Measurements from ENCODE around the gene RAB3IL1.
"Not testable (repeated sequence)": the region's sequence is repeated elsewhere in the genome, so short reads cannot be mapped to it uniquely, and the experiment has no call there.

Gene RAB3IL1

DNA sequence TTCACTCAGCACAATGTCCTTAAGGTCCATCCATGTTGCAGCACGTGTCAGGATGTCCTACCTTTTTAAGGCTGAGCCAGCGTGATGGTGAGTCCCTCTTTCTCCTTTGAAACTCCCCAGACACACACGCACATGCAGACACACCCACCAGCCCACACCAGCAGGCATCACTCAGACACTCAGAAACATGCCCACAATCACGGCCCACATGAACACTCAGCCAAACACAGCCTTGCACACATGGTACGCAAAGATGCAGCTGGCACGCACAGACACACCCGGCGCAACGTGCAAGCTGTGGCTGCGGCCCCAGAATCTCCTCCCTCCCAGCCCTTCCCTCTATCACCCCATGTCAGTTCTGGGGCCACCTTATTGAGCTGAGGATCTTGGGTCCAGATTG, 34.0 kb downstream of the RAB3IL1 start:
- no peak for TF ChIP-seq ZNF274 (IDR thresholded peaks at IDR 0.05; ENCODE audit: low read depth, low read length)
- H3K4me3 ChIP-seq (ENCODE audit: low read length) = no peak overlapping the region

DNA sequence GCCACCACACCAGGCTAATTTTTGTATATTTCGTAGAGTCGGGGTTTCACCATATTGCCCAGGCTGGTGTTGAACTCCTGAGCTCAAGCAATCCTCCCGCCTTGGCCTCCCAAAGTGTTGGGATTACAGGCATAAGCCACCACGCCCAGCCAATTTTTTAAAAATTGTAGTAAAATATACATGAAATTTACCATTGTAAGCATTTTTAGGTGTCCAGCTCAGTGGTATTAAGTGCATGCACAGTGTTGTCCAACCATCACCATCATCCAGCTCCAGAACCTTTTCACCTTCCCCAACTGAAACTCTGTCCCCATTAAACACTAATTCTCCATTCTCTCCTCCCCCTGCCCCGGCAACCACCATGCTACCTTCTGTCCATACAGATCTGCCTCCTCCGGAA, 34.5 kb downstream of the RAB3IL1 start:
- no peak overlapping the region for H3K4me3 ChIP-seq (ENCODE audit: low read length)
- no peak for TF ChIP-seq ZNF274 (IDR thresholded peaks at IDR 0.05; ENCODE audit: low read depth, low read length)

DNA sequence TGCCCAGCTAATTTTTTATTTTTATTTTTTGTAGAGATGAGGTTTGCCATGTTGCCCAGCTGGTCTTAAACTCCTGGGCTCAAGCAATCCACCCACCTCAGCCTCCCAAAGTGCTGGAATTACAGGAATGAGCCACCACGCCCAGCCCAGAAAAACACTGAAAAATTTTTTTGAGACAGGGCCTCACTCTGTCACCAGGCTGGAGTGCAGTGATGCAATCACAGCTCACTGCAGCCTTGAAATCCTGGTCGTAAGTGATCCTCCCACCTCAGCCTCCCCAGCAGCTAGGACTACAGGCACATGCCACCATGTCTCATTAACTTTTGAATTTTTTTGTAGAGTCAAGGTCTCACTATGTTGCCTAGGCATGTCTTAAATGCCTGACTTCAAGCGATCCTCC, 35.1 kb downstream of the RAB3IL1 start:
- H3K4me3 ChIP-seq (ENCODE audit: low read length) = not testable (repeated sequence)

DNA sequence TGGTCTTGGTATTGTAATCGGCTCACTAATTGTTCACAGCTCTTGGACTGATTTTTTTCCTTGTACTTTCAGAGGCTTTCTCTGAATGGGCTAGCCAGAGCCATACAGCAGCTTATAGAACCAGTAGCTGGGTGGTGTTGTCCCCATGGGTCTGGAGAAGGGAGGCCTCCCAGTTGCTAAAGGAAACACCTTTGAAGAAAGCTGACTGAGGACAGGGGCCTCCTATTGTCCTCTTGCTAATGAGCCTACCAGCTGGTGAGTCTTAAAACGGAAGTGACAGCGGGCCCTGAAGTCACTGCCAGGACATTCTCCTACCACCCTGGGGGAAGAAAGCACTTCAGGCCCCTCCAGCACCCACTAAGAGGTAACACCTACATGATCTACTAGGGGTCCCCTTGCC, 36.0 kb downstream of the RAB3IL1 start:
- H3K4me3 ChIP-seq (ENCODE audit: low read length) = no peak overlapping the region
- no peak for TF ChIP-seq ZNF274 (IDR thresholded peaks at IDR 0.05; ENCODE audit: low read depth, low read length)

DNA sequence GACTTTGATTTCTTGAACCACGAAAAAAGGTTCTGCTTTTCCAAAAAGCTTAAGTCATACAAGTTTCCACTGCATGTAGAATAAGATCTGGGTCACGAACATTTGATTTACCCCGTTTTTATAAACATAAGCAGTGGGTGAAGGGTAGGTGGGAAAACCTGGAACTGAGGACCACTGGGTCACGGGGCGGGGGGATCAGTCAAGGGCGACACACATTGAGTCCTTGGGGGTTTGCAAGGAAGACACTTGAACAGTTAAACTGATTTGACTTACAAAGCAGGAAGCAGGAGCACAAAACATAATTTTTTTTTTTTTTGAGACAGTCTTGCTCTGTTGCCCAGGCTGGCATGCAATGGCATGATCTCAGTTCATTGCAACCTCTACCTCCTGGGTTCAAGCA, 36.9 kb downstream of the RAB3IL1 start:
- TF ChIP-seq ZNF274 (IDR thresholded peaks at IDR 0.05; ENCODE audit: low read depth, low read length) = no peak
- no peak overlapping the region; the same call in 1 of the 2 replicates for H3K4me3 ChIP-seq (ENCODE audit: low read length)

DNA sequence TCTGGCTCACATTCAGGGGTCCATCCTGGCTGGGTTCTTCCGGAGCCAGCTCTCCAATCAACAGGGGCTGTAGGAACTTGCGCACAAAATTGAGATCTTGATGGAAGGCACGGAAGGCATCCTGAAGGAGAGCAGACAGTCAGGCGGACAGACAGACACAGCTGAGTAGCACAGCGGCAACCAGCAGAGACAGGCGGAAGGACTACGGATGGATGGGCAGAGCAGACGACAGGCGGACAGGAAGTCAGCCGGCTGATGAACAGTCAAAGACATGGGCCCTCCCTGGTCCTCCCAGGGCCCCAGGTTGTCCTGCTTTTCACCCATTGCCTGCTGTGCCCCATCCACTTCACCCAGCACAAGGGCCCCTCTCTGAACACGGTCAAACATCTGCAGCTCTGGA, 37.3 kb downstream of the RAB3IL1 start:
- TF ChIP-seq ZNF274 (IDR thresholded peaks at IDR 0.05; ENCODE audit: low read depth, low read length) = no peak
- H3K4me3 ChIP-seq (ENCODE audit: low read length) = no peak overlapping the region; the same call in 1 of the 2 replicates

DNA sequence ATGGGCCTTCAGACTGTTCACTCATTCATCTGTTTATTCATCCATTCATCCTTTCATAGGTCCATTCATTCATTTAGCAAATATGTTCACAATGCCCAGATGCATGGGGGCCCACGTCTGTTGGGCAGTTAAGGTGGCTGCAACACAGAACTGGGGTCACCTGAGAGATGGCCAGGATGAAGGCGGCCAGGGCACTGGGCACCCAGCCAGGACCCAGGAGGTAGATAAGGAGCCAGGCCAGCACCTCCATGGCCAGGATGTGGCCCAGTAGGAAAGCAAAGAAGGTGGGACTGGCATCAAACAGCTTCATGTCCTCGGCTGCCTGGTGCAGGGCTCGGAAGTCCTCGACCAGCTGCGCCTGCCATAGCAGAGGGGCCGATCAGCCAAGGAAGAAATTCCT, 38.2 kb downstream of the RAB3IL1 start:
- TF ChIP-seq ZNF274 (IDR thresholded peaks at IDR 0.05; ENCODE audit: low read depth, low read length) = no peak
- no peak overlapping the region for H3K4me3 ChIP-seq (ENCODE audit: low read length)

DNA sequence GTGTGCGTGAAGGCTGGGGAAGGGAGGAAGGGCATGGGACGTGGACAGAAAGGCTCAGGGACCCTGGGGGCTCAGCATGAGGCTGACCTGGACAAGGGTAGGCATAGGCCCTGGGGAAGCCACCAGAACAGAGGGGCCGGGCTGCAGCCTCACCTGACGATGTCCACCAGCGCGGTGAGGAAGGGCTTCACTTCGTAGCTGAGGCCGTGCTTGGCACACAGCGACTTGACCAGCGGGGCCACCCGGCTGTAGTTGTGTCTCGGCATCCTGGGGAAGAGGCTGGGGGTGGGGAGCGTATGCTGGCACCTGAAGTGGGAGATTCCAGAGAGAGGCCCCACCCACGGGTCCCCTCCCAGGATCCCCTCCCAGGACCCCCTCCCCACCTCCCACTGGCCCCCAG, 41.7 kb downstream of the RAB3IL1 start:
- no peak for TF ChIP-seq ZNF274 (IDR thresholded peaks at IDR 0.05; ENCODE audit: low read depth, low read length)
- no peak overlapping the region for H3K4me3 ChIP-seq (ENCODE audit: low read length)

DNA sequence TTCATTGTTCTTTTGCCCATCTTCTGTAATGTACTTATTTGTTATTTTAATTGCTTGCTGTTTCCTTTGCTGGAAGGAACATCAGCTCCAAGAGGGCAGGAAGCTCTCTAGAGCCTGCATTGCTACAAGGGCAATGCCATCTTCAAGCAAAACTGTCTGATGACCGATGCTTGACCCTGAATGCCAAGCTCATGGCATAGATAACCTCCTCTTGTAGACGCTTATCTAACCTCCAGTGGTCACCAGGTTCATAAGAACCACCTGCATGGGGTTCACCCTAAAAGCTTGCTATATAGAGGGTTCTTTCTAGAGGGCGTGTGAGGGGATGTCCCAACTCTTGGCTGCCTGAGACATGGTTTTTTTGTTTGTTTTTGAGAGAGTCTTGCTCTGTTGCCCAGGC, 42.5 kb downstream of the RAB3IL1 start:
- TF ChIP-seq ZNF274 (IDR thresholded peaks at IDR 0.05; ENCODE audit: low read depth, low read length) = no peak

DNA sequence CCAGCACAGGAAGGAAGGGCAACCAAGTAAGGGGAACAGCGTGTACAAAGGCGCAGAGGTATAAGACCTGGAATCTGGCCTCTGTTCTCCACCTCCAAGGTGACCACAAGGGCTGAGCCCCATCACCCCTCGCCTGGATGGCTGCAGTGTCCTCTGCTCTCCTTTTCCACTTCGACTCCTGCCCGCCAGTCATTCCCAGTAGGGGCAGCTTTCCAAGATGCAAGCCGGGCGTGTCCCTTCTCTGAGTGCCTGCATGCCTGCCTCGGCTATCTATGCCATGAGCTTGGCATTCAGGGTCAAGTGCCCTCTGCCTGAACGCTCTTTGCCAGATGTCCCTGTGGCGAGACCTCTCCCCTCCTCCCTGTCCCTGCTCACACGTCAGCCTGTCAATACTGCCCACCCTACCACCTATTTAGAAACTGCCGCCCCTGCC, 43.0 kb downstream of the RAB3IL1 start:
- no peak for TF ChIP-seq ZNF274 (IDR thresholded peaks at IDR 0.05; ENCODE audit: low read depth, low read length)
- H3K4me3 ChIP-seq (ENCODE audit: low read length) = no peak overlapping the region

More for the DNA sequence above, 42.5 kb downstream of the RAB3IL1 start:
- no peak overlapping the region for H3K4me3 ChIP-seq (ENCODE audit: low read length)

DNA sequence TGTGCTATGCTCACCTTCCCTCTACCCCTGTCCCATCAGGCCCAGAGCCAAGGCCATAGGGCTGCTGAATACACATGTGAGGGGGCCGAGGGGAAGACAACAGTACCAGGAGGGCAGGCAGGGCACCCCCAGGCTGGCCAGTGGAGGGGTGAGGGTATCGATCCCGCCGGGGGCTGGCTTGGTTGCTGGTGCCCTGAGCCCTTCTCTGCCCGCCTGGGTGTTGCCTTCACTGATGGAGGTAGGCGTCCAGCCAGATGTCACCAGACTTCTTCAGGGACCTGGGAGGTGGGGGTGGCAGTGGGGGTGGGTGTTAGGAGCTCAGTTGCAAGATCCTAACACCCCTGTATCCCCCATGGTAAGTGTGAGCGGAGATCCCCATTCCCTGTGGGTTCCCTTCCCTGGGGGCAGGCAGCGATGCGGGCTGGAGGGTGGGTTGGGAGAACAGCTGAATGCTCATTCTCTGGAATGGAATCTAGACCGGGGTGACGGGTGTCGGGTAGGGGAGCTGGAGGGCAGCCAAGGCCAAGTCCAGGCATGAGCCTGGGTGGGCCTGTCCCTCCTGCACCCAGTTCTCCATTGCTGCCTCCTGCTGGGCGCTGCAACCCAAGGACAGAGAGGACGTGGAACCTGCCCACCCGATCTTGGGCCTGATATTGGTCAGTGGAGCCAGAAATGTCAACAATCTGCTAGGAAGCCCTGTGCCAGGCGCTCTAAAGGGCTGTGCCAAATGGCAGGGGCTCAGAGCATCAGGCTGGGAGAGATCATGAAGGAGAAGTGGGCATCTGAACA, 43.6 kb downstream of the RAB3IL1 start:
- no peak overlapping the region for H3K4me3 ChIP-seq (ENCODE audit: low read length)
- TF ChIP-seq ZNF274 (IDR thresholded peaks at IDR 0.05; ENCODE audit: low read depth, low read length) = no peak

DNA sequence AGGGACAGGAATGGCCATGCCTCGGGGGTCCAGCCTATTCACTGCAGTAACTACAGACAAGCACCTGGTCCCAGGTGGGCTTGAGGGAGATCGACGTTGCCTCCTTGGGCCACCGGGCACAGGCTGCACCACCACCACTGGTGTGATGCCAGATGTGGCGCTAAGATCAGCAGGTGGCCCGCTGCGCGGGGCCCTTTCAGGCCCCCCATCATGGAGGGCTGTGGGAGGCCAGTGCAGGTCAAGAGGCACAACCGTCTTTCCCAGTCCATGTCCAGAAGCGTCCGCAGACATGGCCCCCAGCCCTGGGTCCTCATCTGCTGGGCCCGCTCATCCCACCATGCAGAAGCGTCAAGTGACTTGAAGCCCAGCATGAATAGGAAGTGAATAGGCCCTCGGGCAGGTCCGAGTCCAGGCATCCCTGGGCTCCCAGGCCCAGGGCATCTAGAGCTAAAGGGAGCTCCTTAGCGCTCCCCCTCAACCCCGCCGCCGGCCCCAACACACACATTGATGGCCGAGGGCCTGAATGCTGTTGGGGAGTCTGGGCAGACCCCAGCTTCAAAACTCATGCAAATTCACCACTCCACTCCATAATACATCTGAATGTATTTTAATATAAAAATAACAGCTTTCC, 44.3 kb downstream of the RAB3IL1 start:
- no peak overlapping the region for H3K4me3 ChIP-seq (ENCODE audit: low read length)
- no peak for TF ChIP-seq ZNF274 (IDR thresholded peaks at IDR 0.05; ENCODE audit: low read depth, low read length)

DNA sequence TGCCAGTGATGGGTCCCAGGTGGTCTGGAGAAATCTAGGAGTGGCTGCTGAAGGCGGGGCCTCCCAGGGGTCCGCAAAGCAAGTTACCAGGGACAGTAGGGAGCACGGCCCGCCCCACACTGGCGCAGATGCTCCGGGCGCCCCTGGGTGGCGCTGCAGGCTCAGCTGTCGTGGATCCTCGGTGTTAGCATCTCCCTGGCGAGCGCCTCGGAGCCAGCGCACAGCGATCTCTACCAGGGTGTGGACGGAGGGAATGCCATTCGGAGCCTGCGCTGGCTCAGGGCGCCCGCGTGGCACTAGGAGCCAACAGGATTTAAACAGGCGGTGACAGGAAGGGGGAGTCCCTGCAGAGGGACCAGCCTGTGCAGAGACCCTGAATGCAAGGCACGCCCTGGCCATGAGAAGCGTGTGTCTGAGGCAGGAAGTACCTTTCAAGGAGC, 46.2 kb downstream of the RAB3IL1 start:
- TF ChIP-seq ZNF274 (IDR thresholded peaks at IDR 0.05; ENCODE audit: low read depth, low read length) = no peak

DNA sequence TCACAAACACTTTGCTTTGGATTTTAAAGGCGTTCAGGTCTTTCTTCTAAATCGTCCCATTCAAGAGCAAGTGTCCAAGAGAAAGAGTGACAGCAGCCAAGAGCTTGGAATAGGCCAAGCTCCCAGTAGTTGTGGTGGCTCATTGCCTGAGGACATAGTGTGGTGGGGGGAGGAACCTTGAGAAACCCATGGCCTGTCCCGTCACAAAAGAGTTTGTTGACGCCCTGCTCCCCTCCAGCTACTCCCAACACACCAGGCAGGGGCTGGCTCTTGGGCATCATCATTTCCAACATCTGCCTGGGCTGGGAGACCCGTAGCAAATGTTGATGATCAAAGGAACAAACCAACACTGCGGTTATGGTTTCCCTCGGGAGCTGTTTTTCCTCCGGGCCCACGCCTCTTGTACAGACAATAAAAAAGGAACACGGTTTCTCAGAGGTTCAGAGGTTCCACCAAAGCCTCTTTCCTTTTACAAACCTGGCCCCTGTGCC, 46.8 kb downstream of the RAB3IL1 start:
- H3K4me3 ChIP-seq (ENCODE audit: low read length) = no peak overlapping the region
- TF ChIP-seq ZNF274 (IDR thresholded peaks at IDR 0.05; ENCODE audit: low read depth, low read length) = no peak

More for the DNA sequence above, 46.2 kb downstream of the RAB3IL1 start:
- no peak overlapping the region for H3K4me3 ChIP-seq (ENCODE audit: low read length)

Data from GM08714 (cell line).